Inflammatory macrophage (primary cell): ENCODE measurements around the gene ZBTB16.

Experiments
- DNase-seq, 2 donors: peaks; one replicate each; pipeline ENCODE4 v3.0.0-alpha.2; 2020 to 2022

Gene ZBTB16

GRCh38 chr11:114132944-114133394 is 73.5 kb downstream of the ZBTB16 start:
- DNase-seq, result no peak

GRCh38 chr11:114133548-114134329 is 74.2 kb downstream of the ZBTB16 start:
- no peak for DNase-seq

- peak; percentile 61 to 76 for DNase-seq
Measured at GRCh38 chr11:114134870-114135269, 75.4 kb downstream of the ZBTB16 start.

GRCh38 chr11:114135737-114136151 is 76.2 kb downstream of the ZBTB16 start:
- DNase-seq, result peak; percentile 82 to 84

- peak; percentile 39 to 51 for DNase-seq
Measured at GRCh38 chr11:114136686-114137640, 77.5 kb downstream of the ZBTB16 start.

GRCh38 chr11:114137838-114138237 is 78.3 kb downstream of the ZBTB16 start:
- DNase-seq, result no peak

GRCh38 chr11:114138411-114138810 is 78.9 kb downstream of the ZBTB16 start:
- DNase-seq, result no peak

GRCh38 chr11:114140826-114141225 is 81.3 kb downstream of the ZBTB16 start:
- no peak for DNase-seq

- no peak for DNase-seq
Measured at GRCh38 chr11:114141863-114142580, 82.5 kb downstream of the ZBTB16 start.

- no peak for DNase-seq
Measured at GRCh38 chr11:114142707-114143106, 83.2 kb downstream of the ZBTB16 start.

- DNase-seq, result no peak
Measured at GRCh38 chr11:114145166-114145775, 85.8 kb downstream of the ZBTB16 start.

GRCh38 chr11:114147375-114148012 is 88.0 kb downstream of the ZBTB16 start:
- no peak for DNase-seq

GRCh38 chr11:114148013-114148382 is 88.5 kb downstream of the ZBTB16 start:
- no peak for DNase-seq

GRCh38 chr11:114149689-114150407 is 90.3 kb downstream of the ZBTB16 start:
- no peak for DNase-seq

GRCh38 chr11:114150671-114151070 is 91.2 kb downstream of the ZBTB16 start:
- no peak for DNase-seq

GRCh38 chr11:114151631-114152030 is 92.1 kb downstream of the ZBTB16 start:
- no peak for DNase-seq

- no peak for DNase-seq
Measured at GRCh38 chr11:114152162-114152561, 92.7 kb downstream of the ZBTB16 start.

GRCh38 chr11:114152785-114153184 is 93.3 kb downstream of the ZBTB16 start:
- DNase-seq, result no peak

GRCh38 chr11:114153224-114153623 is 93.7 kb downstream of the ZBTB16 start:
- DNase-seq, result no peak

- DNase-seq, result peak in 1 of 2 donors; percentile 65
Measured at GRCh38 chr11:114154271-114155047, 94.9 kb downstream of the ZBTB16 start.
